HL-60 (cell line): Measurements from ENCODE around the gene ADAMTS15.

ENCODE experiments used
- POLR2AphosphoS5 ChIP-seq: IDR thresholded peaks from 2 replicates; pipeline ENCODE4 v1.6.1; 2012; ENCODE audit warnings: low read depth
- TF ChIP-seq, protein P1 (sequence below): IDR thresholded peaks from one replicate; pipeline ENCODE4 v1.5.1; 2011; ENCODE audit warnings: low read length, control low read depth, inconsistent platforms; ENCODE audit not compliant: insufficient read depth

DNA sequence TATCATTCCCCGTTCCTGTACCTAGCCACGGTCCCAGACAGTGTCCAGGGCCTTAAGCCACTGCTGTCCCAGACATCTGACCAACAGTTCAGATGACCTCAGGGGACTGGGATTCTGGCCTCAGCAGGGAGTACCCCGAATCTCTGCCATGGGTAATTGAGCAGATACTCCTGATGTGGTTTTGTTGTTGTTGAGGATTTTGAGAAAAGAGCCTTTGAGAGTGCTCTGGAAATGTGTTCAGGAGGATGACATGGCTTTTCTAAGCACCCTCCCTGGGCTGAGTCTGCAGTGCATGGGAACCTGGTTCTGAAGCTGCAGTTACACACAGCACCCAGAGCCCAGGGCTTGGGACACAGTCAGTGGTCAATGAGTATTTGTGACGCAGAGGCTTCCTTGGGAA, 30.4 kb downstream of the ADAMTS15 start:
- TF ChIP-seq, protein P1, sequence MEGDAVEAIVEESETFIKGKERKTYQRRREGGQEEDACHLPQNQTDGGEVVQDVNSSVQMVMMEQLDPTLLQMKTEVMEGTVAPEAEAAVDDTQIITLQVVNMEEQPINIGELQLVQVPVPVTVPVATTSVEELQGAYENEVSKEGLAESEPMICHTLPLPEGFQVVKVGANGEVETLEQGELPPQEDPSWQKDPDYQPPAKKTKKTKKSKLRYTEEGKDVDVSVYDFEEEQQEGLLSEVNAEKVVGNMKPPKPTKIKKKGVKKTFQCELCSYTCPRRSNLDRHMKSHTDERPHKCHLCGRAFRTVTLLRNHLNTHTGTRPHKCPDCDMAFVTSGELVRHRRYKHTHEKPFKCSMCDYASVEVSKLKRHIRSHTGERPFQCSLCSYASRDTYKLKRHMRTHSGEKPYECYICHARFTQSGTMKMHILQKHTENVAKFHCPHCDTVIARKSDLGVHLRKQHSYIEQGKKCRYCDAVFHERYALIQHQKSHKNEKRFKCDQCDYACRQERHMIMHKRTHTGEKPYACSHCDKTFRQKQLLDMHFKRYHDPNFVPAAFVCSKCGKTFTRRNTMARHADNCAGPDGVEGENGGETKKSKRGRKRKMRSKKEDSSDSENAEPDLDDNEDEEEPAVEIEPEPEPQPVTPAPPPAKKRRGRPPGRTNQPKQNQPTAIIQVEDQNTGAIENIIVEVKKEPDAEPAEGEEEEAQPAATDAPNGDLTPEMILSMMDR = no peak
- TF ChIP-seq POLR2AphosphoS5 = no peak
